Stimulated activated CD8-positive, alpha-beta memory T cell treated with anti-CD3 and anti-CD28 coated beads, Interleukin-15, amount 100 ng/mL, for 48 hours (primary cell): ENCODE measurements around the gene FOXJ2.
A peak's percentile ranks its signal among the peaks of the same experiment; 100 is the strongest.
"Not testable (repeated sequence)": the region's sequence is repeated elsewhere in the genome, so short reads cannot be mapped to it uniquely, and the experiment has no call there.

ENCODE experiments used
- DNase-seq, 2 donors: peaks; one replicate each; pipeline ENCODE4 v3.0.0-alpha.2; 2020; ENCODE audit warnings: low read depth in 2 of 2

The FOXJ2 gene

DNA sequence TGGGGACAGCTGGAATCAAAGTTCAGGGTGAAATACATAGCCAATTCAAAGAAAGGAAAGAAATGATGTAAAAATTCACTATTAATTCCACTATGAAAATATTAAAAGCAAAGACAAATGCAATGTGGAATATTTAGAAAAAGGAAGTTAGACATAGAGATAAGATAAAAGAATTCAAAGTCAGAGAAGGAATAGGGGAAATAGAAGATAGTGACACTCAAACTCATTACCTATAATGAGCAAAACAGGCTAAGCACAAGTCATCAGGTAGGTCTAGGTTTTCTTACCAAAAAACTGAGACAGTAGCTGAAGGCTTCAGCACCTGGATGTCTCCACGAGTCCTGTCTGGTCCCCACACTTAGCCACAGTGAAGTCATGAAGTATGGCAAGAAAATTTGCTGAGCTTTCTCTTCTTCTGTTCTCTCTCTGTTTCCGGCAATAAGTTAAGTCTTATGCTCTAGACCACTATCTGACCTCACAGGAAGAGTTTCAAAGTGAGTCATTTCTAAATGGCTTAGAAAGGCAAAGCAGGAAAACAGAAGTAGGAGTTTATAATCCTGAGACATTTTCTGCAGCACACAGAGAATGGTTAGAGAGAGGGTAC lies 33.6 kb downstream of the FOXJ2 start, which contains the start of gene C3AR1:
TSS of gene C3AR1 (minus strand) at position 369 of the 604 bp plus-strand sequence. CDS start 6,174 bp downstream, outside the sequence.
- no peak for DNase-seq

DNA sequence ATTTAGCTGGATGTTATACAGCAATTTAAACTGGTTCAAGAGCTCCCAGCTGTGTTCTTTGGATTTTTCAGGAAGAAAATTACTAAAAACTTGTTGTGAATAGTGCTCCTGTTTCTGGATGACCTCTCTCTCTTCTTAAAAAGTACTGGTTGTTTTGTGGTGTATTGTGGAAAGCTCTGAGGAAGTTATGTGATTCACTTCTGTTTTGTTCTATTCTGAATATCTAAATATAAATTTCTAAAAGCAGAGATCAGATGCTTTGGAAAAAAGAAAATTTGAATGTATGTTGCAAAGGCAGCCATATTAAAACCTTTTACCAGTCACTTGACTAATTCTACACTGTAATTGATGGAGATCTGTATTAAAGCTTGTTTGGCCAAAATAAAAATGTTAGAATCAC lies 37.1 kb downstream of the FOXJ2 start:
- no peak for DNase-seq

DNA sequence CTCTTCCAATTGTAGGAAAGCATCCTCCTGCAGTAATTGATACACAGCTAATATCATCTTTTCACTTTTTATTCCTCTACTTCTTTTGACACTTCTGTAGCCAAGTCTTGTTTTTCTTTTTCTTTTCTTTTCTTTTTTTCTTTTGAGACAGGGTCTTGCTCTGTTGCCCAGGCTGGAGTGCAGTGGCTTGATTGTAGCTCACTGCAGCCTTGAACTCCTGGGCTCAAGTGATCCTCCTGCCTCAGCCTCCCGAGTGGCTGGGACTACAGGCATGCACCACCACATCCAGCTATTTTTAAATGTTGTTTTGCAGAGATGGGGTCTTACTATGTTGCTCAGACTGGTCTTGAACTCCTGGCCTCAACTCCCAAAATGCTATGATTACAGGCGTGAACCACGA lies 39.3 kb downstream of the FOXJ2 start:
- not testable (repeated sequence) for DNase-seq

DNA sequence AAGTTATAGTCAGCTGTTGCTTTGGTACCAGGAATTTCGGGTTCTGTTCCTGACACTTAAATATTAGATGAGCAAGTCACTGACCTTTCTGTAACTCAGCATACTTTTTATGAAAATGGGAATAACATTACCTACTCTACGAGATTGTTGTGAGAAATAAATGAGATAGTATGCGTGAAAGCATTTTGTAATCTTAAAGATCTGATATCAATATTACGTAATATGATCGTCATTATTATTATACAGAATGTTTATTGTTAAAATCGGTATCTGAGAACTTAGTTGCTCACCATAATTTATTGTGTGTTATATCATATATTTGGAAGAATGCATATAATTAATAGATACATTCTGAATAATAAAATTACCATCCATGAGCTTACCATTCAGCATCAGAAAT lies 43.4 kb downstream of the FOXJ2 start:
- no peak for DNase-seq

DNA sequence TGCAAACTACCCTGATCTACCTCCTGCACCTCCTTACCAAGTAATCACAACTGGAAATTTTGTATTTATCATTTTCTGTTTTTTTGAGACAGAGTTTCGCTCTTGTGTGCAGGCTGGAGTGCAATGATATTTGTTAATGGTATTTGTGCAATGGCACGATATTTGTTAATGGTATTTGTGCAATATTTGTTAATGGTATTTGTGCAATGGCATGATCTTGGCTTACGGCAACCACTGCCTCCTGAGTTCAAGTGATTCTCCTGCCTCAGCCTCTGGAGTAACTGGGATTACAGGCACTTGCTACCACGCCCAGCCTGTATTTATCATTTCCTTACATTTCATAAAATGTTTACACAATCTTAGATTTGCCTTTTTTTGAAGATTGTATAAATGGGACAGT lies 43.9 kb downstream of the FOXJ2 start:
- DNase-seq, result no peak

DNA sequence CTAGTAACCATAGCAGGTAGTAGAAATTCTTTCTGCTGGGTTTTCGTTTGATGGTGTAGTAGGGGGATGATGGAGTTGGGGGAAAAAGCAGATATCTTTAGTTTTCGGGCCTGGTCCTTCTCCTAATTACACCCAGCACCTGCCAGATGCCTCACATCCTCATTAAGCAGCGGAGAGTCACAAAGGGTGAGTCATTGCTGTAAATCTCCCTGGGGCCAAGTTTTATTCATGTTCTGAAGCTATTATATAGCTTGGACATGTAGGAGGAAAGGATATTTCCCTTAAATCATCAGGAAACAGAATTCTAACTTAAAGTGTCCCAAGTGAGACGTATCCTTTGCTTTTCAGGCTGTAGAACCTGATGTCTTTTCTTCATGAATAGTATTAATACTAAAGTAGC lies 44.7 kb downstream of the FOXJ2 start:
- DNase-seq, result no peak

DNA sequence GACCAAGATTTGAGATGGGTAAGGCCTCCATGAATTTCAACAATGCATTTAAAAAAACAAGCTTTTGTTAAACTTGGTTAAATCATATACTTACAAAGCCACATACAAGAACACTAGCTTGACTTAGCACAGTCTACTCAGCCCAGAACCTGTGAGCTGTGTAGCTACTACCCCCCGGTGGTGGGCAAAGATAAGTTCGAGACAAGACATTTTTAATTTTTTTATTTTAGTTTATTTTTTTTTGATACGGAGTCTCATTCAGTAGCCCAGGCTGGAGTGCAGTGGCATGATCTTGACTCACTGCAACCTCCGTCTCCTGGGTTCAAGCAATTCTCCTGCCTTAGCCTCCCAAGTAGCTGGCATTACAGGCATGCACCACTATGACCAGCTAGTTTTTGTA lies 45.9 kb downstream of the FOXJ2 start:
- DNase-seq, result peak; percentile 32

DNA sequence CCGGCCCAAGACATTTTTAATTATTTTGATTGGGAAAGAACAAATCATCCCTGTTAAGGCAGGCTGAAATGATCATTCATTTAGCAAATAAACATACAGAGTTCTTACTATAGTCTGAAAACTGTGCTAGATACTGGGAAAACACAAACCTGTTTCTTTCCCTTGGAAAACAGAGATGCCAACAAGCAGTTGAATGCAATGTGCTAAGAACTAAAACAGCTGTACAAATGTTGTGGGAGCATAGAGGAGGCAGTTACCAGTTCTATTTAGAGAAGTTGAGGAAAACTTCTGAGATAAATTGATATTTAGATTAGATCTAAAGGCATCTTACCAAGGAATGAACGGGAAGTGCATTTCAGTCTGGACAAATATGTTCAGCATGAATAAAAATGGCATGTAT lies 46.4 kb downstream of the FOXJ2 start:
- DNase-seq, result no peak

DNA sequence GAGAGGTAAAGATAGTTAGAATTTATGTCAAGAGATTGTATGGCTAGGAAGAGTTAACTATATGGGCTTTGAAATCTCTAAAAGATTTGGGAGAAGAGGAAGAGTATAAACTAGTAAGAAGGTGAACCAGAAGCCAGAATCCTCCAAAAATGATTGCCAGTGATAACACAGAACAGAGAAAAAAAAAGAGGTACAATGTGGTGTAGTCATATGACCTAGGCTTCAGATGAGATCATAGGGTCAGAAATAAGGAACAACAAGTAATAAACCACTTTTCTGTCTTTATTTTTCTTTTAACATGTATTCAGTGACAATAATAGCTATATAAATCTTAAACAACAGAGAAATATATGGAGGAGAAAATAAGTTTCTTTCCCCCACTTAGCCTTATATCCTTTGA lies 47.6 kb downstream of the FOXJ2 start:
- DNase-seq, result no peak

DNA sequence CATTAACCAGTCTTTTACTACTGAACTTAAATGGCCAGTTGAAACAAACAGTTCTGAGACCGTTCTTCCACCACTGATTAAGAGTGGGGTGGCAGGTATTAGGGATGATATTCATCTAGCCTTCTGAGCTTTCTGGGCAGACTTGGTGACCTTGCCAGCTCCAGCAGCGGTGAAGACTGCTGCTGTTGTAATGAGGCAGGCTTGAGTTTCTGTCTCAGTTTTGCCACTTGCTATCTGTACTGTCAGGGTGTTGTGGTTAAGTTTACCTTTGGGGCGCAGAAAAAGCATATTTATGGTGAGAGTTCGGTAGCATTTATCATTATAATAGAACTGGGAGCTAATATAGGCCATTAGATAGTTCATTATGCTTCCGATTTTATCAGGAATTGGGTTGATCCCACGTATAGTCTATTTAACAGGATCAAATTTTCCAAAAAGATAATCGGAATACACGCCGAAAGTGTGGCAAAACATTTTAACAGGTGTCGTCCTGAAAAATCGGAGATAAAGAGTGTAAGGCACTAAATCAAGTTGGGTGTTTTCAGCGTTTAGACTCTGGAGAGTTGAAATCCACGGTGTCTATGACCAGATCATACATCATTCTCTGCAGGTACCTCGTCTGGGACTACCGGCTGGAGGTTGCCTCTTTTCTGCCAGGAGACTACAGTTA lies 48.9 kb downstream of the FOXJ2 start:
- no peak for DNase-seq

DNA sequence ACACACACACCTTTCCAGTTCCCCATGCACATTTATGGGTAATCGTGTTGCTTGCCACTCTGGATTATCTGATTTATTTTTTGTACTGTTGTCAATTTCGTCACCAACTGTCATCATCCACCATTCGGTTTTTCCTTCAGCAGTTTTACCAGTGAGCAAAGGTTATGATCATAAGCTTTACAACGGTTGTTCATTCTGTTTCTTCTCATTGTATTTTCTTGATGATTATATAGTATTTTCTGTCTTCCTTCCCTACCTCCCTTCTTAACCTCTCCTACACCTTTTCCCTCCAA lies 50.2 kb downstream of the FOXJ2 start:
- DNase-seq, result no peak

DNA sequence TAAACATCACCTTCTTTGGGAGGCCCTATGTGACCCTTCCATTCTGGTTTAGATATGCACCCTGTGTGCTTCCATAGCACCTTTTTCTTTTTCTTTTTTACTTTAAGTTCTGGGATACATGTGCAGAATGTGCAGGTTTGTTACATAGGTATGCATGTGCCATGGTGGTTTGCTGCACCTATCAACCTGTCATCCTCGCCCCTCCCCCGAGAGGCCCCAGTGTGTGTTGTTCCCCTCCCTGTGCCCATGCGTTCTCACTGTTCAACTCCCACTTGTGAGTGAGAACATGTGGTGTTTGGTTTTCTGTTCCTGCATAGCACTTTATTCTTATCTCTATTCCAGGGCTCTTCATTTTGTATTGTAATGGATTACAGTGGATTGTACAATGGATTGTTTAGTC lies 51.8 kb downstream of the FOXJ2 start:
- DNase-seq, result not testable (repeated sequence)

DNA sequence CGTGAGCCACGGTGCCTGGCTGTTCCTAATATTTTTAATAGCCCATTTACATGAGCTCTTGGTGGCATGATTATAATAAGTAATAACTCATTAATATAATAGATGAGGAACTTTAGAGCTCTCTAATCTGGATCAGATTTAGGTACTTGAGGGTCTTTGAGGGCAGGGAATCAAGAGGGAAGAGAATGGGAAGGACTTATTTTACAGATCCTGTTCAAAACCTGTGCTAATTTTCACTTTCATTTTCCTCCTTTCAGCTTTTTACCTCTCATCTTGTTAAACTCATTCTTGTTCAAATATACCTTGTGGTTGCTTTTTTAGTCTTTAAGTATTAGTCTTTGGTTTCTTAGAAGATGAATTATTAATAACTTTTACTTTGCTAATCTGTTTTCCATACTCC lies 55.1 kb downstream of the FOXJ2 start:
- DNase-seq, result no peak

DNA sequence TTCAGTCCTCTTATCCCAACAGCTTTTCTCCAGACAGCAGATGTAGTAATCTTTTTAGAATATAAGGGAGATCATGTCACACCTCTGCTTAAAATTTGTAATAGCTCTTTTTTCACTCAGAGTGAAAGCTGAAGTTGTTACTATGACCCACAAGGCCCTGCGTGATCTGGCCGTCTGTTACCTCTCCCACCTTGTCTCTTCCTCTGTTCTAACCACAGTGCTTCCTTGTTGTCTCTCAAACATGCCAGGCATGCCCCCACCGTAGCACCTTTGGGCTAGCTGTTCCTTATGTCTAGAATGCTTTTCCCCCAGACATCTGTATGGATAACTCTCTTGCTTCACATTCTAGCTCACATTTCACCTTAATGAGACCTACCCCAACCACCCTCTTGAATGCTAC lies 56.1 kb downstream of the FOXJ2 start:
- DNase-seq, result no peak

DNA sequence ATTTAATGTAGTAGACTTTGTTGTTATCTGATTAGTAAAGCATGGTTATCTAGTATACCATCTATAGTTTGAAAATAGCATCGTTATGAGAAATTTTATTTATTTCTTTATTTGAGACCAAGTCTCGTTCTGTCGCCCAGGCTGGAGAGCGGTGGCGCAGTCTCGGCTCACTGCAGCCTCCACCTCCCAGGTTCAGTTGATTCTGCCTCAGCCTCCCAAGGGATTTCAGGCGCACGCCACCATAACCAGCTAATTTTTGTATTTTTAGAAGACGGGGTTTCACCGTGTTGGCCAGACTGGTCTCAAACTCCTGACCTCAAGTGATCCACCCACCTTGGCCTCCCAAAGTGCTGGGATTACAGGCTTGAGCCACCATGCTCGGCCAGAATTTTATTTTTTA lies 56.8 kb downstream of the FOXJ2 start:
- DNase-seq, result not testable (repeated sequence)

DNA sequence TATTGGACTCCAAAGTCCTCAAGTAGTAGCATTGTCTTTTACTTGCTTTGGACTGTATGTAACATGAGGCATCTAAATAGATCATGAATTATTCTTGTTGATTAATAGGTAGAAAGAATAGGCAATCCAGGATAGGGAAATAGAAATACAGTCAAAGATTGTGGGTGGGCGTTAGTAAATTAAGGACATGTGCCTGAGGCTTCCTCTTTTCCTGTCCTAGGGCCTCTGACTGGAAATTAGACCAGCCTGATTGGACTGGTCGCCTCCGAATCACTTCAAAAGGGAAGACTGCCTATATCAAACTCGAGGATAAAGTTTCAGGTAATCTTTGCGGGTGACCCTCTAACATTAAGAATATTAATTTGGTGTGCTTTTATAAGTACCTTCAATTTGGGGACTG lies 57.2 kb downstream of the FOXJ2 start:
- no peak for DNase-seq

DNA sequence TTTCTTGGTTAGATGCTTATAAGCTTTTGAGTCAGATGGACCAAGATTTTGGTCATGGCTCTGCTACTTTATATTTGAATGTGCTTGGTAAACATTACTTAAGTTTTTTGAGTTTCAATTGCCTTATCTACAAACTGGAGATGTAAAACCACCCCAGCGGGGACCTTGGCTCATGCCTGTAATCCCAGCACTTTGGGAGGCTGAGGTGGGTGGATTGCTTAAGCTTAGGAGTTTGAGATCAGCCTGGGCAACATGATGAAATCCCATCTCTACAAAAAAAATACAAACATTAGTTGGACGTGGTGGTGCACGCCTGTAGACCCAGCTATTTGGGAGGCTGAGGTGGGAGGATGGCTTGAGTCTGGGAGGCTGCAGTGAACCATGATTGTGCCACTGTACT lies 60.8 kb downstream of the FOXJ2 start:
- DNase-seq, result no peak

DNA sequence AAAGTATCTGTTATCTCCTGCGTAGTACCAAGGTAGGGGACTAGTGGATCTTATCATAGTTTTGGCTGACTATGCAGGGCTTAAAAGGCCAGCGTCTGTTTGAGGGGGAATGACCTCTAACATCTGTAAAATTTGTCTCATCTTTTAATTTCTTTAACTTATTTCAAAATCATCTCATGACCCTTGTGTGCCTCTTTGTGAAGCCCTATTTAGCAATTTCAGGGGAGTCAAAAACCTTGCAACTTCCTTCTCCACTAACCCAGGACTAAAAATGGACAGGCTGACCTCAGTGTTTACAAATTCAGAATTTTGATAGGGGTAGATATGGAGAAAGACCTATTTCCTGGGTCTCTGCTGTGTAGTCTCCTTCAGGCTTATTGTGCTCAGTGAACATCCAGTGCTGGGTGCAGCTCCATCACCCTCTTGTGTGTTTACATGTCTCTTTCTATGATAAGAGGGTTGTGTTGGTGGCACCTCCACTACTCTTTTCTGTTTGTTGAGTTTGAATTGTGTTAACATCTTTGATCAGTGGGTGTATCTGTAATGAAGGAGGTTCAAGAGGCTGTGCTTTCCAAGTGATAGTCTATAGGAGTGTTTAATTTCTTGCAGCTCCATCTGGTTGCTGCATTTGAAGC lies 63.9 kb downstream of the FOXJ2 start:
- DNase-seq, result no peak

DNA sequence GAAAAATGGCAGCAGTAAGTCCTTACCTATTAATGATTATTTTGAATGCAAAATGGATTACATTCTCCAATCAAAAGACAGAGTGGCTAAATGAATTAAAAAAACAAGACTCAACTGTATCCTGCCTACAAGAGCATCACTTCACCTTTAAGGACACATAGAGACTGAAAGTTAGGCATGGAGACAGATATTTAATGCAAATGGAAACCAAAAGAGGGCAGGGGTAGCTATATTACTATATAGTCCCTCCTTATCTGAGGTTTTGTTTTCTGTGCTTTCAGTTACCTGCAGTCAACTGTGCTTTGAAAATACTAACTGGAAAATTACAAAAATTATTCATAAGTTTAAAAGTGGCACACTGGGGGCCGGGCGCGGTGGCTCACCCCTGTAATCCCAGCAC lies 66.7 kb downstream of the FOXJ2 start:
- DNase-seq, result no peak
